AG09319 (cell line): Measurements from ENCODE around the gene PARN.

Experiments
- DNase-seq: peaks from one replicate; pipeline ENCODE4 v3.0.0-alpha.2; 2010; ENCODE audit warnings: low read depth; ENCODE audit errors: extremely low read depth
- CTCF ChIP-seq: IDR thresholded peaks from 2 replicates; pipeline ENCODE4 v1.5.1; 2011; ENCODE audit warnings: low read depth, mild to moderate bottlenecking, inconsistent platforms, low read length, moderate library complexity

Gene PARN

DNA sequence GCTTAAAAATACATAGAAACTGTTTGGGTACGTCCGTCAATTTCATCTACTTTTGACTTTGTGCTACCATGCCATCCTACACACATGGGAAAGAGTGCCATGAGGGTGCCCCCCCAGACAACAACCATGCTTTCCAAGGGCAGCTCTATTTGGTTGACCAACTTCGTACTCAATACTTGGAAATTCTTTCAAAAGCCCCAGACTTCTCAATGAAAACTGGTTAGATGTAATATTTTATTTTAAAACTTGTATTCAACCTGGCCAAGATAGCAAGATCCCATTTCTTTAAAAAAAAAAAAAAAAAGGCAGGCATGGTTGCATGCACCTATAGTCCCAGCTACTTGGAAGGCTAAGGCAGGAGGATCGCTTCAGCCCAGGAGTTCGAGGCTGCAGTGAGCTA lies 98.4 kb downstream of the PARN start:
- TF ChIP-seq CTCF = no peak
- no peak for DNase-seq

DNA sequence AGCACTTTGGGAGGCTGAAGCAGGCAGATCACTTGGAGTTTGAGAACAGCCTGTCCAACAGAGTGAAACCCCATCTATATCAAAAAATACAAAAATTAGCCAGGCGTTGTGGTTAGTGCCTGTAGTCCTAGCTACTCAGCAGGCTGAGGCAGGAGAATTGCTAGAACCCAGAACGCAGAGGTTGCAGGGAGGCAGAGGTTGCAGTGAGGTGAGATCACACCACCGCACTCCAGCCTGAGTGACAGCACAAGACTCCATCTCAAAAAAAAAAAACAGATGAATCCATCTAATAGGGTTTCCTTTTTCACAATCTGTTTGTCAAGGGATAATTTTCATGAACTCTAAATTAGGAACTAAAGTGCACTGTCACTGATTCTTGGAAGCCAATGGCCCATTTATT lies 99.0 kb downstream of the PARN start:
- TF ChIP-seq CTCF = no peak
- DNase-seq = no peak

DNA sequence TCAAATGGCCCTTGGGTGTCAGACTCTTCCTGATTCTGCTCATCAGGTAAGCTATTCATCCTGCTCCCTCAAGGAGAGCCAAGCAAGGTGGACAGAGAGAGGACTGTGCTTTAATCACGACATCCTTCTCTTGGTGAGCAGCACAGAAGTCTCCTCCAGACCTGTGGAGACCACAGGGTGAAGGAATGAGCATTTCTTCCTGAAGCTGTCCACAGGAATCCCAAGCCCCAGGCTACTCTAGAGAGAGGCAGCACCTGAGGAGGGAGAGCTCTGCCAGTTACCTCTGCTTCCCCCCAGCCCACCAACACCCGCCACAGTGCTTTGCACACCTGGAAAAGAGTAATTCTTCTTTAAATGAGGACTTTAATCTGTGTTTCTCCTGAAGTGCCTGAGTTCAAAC lies 100.0 kb downstream of the PARN start:
- TF ChIP-seq CTCF = no peak
- DNase-seq = no peak

DNA sequence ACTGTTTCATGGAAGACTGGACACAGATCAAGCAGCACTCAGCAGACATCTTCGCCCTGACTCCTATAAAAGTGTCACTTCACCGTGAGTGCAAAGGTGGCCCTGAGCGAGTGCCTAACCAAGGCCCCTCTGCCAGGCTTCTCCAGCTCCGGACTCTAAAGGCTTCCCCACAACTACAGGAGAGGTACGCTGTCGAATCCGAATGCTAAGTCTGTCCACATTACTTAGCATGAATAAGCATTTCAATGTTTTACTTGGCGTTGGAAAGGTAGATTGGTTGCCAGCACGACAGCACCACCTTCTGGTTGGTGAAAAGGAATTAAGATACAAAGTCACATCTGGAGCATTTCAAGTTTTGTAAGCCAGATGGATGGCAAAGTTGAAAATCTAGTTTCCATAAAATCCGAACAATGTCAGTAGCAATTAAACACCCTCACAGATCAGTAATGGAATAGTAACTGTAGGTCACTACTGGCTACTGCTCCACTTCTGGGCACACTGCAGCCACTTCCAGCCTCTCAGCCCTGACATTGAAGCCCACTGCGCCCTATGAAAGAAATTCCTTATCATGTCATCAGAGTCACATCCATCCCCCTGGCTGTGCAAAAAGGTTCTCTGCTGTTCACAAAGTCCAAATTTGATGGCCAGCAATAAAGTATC lies 100.9 kb downstream of the PARN start:
- peak; percentile 85 for DNase-seq

DNA sequence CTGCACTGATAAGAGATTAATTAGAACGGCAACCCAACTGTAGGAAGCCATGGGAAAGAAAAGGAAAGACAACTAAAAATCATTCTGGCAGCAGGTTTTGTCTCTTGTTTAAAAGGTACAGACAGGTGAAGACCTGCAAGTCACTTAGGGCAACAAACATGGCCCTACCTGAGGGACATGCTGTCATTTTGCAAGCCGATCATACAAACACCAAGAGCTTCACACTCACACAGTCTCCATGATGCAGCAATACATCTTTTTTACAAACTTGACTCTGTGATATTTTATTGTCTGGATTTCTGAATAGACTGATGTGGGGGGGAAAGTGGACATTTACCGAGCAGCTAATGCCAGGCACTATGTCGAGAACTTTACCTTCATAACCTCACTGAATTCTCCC lies 101.8 kb downstream of the PARN start:
- no peak for TF ChIP-seq CTCF
- no peak for DNase-seq

More for the DNA sequence above, 100.9 kb downstream of the PARN start:
- peak; percentile 65 for TF ChIP-seq CTCF

GRCh38 chr16:14527411-14528044 lies 102.5 kb downstream of the PARN start:
- no peak for TF ChIP-seq CTCF
- peak; percentile 69 for DNase-seq

- no peak for DNase-seq
- TF ChIP-seq CTCF = no peak
Observed at GRCh38 chr16:14525596-14525995, 104.5 kb downstream of the PARN start.
